Trophoblast cell (in vitro differentiated cells and primary cell): ENCODE measurements around the gene FAM234B.

ENCODE experiments used
- DNase-seq, 2 donors: peaks; one replicate each; pipeline ENCODE4 v3.0.0-alpha.2; 2016
- H2AFZ ChIP-seq: 2 replicates; pipeline ENCODE4 v1.6.1; 2013; ENCODE audit warnings: low read length, moderate library complexity, mild to moderate bottlenecking; ENCODE audit not compliant: insufficient read depth, poor library complexity
- H2AK5ac ChIP-seq: 2 replicates; pipeline ENCODE4 v1.6.1; 2013; ENCODE audit warnings: mild to moderate bottlenecking, low read length
- H2BK120ac ChIP-seq: 2 replicates; pipeline ENCODE4 v1.6.1; 2013; ENCODE audit warnings: low read length, mild to moderate bottlenecking, moderate library complexity; ENCODE audit not compliant: insufficient read depth, poor library complexity
- H2BK12ac ChIP-seq: 2 replicates; pipeline ENCODE4 v1.6.1; 2013; ENCODE audit warnings: mild to moderate bottlenecking, low read length, moderate library complexity
- H2BK5ac ChIP-seq: 2 replicates; pipeline ENCODE4 v1.6.1; 2013; ENCODE audit warnings: low read length, low read depth, moderate library complexity, mild to moderate bottlenecking; ENCODE audit not compliant: poor library complexity
- H3K14ac ChIP-seq: 2 replicates; pipeline ENCODE4 v1.6.1; 2013; ENCODE audit warnings: mild to moderate bottlenecking, low read length
- H3K18ac ChIP-seq: 2 replicates; pipeline ENCODE4 v1.6.1; 2013; ENCODE audit warnings: mild to moderate bottlenecking, low read length
- H3K23ac ChIP-seq: 2 replicates; pipeline ENCODE4 v1.6.1; 2013; ENCODE audit warnings: low read length
- H3K27ac ChIP-seq: 2 replicates; pipeline ENCODE4 v1.5.1; 2013; ENCODE audit warnings: low read depth, mild to moderate bottlenecking, inconsistent platforms, low read length, moderate library complexity
- H3K27me3 ChIP-seq: 2 replicates; pipeline ENCODE4 v1.6.1; 2013; ENCODE audit warnings: inconsistent platforms, mild to moderate bottlenecking, low read length, moderate library complexity; ENCODE audit not compliant: insufficient read depth
- H3K36me3 ChIP-seq, 2 experiments: 1 replicate in 1 of 2; 2 replicates in 1 of 2; pipeline ENCODE4 v1.6.1; 2013; ENCODE audit warnings: low read length in 2 of 2, mild to moderate bottlenecking in 2 of 2, moderate library complexity in 1 of 2; ENCODE audit not compliant: insufficient read depth in 2 of 2, control insufficient read depth in 1 of 2
- H3K4ac ChIP-seq: 2 replicates; pipeline ENCODE4 v1.6.1; 2013; ENCODE audit warnings: low read depth, mild to moderate bottlenecking, low read length, moderate library complexity
- H3K4me1 ChIP-seq, 2 experiments: 1 replicate in 1 of 2; 2 replicates in 1 of 2; pipeline ENCODE4 v1.6.1; 2013; ENCODE audit warnings: low read length in 2 of 2, mild to moderate bottlenecking in 2 of 2, moderate library complexity in 1 of 2; ENCODE audit not compliant: insufficient read depth in 2 of 2, control insufficient read depth in 1 of 2
- H3K4me2 ChIP-seq: 2 replicates; pipeline ENCODE4 v1.6.1; 2013; ENCODE audit warnings: inconsistent platforms, mild to moderate bottlenecking, low read length, moderate library complexity
- H3K4me3 ChIP-seq: 2 replicates; pipeline ENCODE4 v1.5.1; 2013; ENCODE audit warnings: mild to moderate bottlenecking, low read depth, low read length, inconsistent platforms
- H3K79me1 ChIP-seq: one replicate; pipeline ENCODE4 v1.6.1; 2013; ENCODE audit warnings: low read length
- H3K79me2 ChIP-seq: 2 replicates; pipeline ENCODE4 v1.6.1; 2013; ENCODE audit warnings: low read length, mild to moderate bottlenecking; ENCODE audit not compliant: control insufficient read depth, insufficient read depth, poor library complexity
- H3K9ac ChIP-seq: 2 replicates; pipeline ENCODE4 v1.6.1; 2013; ENCODE audit warnings: mild to moderate bottlenecking, low read length
- H3K9me3 ChIP-seq: 2 replicates; pipeline ENCODE4 v1.6.1; 2013; ENCODE audit warnings: low read depth, mild to moderate bottlenecking, control low read depth, inconsistent platforms, low read length; ENCODE audit not compliant: insufficient read depth
- H4K12ac ChIP-seq: 2 replicates; pipeline ENCODE4 v1.6.1; 2013; ENCODE audit warnings: low read depth, mild to moderate bottlenecking, low read length, moderate library complexity
- H4K8ac ChIP-seq: 2 replicates; pipeline ENCODE4 v1.6.1; 2013; ENCODE audit warnings: low read depth, mild to moderate bottlenecking, low read length, moderate library complexity
- H4K91ac ChIP-seq: one replicate; pipeline ENCODE4 v1.6.1; 2013; ENCODE audit warnings: low read depth, mild to moderate bottlenecking, low read length, moderate library complexity
- WGBS: extraction: QIAGEN DNeasy Blood & Tissue Kit; methylation state at CpG from one replicate; pipeline ENCODE4 v1.1.7; 2013; ENCODE audit warnings: missing lambda C conversion rate; ENCODE audit not compliant: insufficient read length, insufficient coverage; ENCODE audit errors: extremely low coverage; 5-methylcytosine and 5-hydroxymethylcytosine counted together

FAM234B gene

DNA sequence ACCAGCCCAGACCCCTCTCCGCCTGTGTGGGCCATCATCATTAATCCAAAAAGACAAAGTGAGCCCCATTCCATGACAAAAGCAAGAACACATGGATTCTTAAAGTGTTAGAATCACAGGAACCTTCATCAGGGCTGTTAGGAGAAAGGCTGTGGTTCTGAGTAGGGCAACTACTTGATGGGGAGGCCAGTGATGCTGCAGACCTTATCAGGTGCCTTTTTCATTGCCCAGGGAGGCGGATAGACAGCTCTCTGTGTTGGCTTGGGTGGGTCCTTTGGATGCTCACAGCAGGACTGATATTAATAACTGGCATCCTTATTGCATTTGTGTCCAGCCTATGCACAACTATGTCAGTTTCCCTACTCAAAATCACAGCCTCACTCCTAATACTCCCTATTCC lies 46.4 kb upstream of the FAM234B start:
- peaks cover 9% of the 10 kb centered on the region for H3K79me2 ChIP-seq
- H2AFZ ChIP-seq = no peak overlapping the region
- no peak overlapping the region for H2BK120ac ChIP-seq
- no peak overlapping the region for H4K12ac ChIP-seq
- H3K23ac ChIP-seq = no peak overlapping the region
- no peak overlapping the region for H3K9ac ChIP-seq
- no peak overlapping the region for H2BK5ac ChIP-seq
- peak overlapping the region; percentile 47 for H3K18ac ChIP-seq
- H3K4me1 ChIP-seq = peaks cover 26 to 33% of the 10 kb centered on the region in 2 experiments
- no peak overlapping the region for H2AK5ac ChIP-seq
- no peak overlapping the region for H3K27ac ChIP-seq
- H3K9me3 ChIP-seq = no peaks in the 10 kb centered on the region
- no peak overlapping the region for H3K4me2 ChIP-seq
- no peak overlapping the region for H3K14ac ChIP-seq
- peaks cover 1 to 4% of the 10 kb centered on the region in 2 experiments for H3K36me3 ChIP-seq
- no peak overlapping the region for H3K4me3 ChIP-seq
- no peak overlapping the region for H2BK12ac ChIP-seq
- WGBS = no CpG with 5 or more reads among the region's 2 CpGs
- H4K91ac ChIP-seq = no peak overlapping the region
- H3K27me3 ChIP-seq = no peaks in the 10 kb centered on the region
- H4K8ac ChIP-seq = no peak overlapping the region
- H3K79me1 ChIP-seq = peaks cover 14% of the 10 kb centered on the region
- no peak for DNase-seq
- H3K4ac ChIP-seq = peak overlapping the region; percentile 7

DNA sequence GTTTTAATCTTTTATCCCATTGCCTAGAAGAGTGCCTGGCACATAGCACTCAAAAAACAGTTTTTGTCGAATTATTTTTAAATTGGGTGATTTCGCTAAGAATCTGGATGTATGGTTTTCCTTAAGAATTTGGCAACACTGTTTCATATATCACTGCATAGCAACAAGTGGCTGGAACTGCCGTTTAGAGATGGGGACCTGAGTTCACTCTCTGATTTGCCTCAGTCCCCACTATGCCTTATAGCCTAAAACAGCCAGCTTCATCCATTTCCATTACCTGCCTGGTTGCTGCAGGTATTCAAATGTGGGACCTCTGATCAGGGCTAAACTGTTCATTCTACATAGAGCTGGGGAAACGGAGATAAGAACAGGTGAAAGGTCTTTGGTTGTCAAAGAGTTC lies 45.9 kb upstream of the FAM234B start:
- no CpG with 5 or more reads among the region's 4 CpGs for WGBS
- Histone ChIP-seq H4K91ac (no peak overlapping the region), H3K4me1 (peaks cover 26 to 33% of the 10 kb centered on the region in 2 experiments), H3K36me3 (peaks cover 1 to 4% of the 10 kb centered on the region in 2 experiments), H3K4me3 (no peak overlapping the region), H3K79me2 (peaks cover 9% of the 10 kb centered on the region), H2BK120ac (no peak overlapping the region), H3K79me1 (peaks cover 14% of the 10 kb centered on the region), H2BK5ac (no peak overlapping the region), H3K4me2 (peak overlapping the region; percentile 54), H3K14ac (no peak overlapping the region), H3K4ac (no peak overlapping the region), H4K8ac (no peak overlapping the region), H2AFZ (no peak overlapping the region), H3K23ac (no peak overlapping the region), H2BK12ac (no peak overlapping the region), H3K27ac (no peak overlapping the region), H4K12ac (no peak overlapping the region), H3K18ac (no peak overlapping the region), H3K27me3 (no peaks in the 10 kb centered on the region), H3K9ac (no peak overlapping the region), H2AK5ac (no peak overlapping the region), H3K9me3 (no peaks in the 10 kb centered on the region)
- no peak for DNase-seq

DNA sequence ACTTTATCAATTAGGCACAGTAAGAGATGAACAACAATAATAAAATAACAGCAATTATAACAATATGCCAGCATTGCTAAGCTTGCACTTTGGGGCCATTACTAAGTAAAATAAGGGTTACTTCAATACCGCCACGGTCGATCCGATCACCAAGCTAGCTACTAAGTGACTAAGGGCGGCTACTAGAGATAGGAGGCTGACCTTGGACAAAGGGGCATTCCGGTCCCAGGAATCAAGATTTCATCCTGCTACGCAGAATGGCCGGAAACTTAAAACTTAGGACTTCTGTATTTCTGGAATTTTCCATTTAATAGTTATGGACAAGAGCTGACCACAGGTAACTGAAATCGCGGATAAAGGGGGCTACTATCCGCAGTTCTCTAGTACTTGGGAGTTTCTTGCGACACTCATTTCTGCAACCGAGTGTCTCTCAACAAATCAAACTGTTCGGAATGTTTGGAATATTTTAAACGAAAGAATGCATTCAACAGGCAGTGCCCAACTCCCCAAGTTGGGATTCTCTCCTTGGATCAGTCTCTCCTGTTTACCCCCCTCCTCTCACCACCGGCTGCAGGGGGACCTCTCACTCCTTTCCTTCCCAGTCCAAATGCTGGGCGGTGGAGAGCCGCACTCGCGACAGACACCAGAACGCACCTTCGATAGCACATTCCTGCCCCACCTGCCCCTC lies 44.8 kb upstream of the FAM234B start:
- Histone ChIP-seq H2AK5ac (no peak overlapping the region), H3K79me2 (peaks cover 9% of the 10 kb centered on the region), H3K9ac (peak overlapping the region; percentile 70), H3K36me3 (peaks cover 1 to 4% of the 10 kb centered on the region in 2 experiments), H2AFZ (peak overlapping the region; percentile 86), H3K4me2 (peak overlapping the region; percentile 61), H3K23ac (no peak overlapping the region), H3K27ac (peak overlapping the region; percentile 9), H3K79me1 (peaks cover 14% of the 10 kb centered on the region), H3K27me3 (no peaks in the 10 kb centered on the region), H4K91ac (peak overlapping the region; percentile 52), H4K8ac (peak overlapping the region; percentile 72), H2BK5ac (peak overlapping the region; percentile 76), H4K12ac (no peak overlapping the region), H3K18ac (peak overlapping the region; percentile 97), H3K14ac (peak overlapping the region; percentile 94), H2BK12ac (no peak overlapping the region), H2BK120ac (peak overlapping the region; percentile 67), H3K4me3 (peak overlapping the region; percentile 94), H3K4ac (peak overlapping the region; percentile 50), H3K4me1 (peaks cover 24 to 30% of the 10 kb centered on the region in 2 experiments), H3K9me3 (no peaks in the 10 kb centered on the region)
- WGBS = no CpG with 5 or more reads among the region's 22 CpGs
- peak in 1 of 2 donors; percentile 56 for DNase-seq

DNA sequence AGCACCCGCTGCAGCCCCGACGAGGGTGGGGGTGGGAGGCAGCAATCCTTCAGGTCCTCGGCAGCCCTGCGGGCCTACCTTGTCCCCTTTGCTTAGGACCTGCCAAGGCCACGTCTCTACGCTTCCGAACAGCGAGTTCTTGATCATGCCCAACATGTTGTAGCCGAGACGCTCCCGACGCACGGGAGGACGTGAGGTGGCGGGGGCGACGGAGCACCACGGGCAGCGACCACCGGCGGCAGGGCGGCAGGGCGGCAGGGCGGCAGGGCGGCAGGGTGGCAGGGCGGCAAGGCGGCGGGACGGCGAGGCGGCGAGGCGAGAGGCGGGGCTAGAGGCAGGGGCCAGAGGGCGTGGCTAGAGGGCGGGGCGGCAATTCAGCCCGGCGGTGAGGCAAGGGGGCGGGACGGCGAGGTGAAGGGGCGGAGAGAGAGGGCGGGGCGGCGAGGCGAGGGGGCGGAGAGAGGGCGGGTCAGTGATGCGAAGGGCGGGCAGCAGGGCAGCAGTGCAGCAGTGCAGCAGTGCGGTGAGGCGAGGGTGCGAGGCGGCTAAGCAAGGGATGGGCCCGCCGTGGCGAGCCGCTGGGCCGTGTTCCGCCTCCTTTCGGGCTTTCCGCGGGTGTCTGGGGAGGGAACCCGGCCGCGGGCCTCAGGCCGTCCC lies 44.1 kb upstream of the FAM234B start, which contains the start of gene HEBP1:
TSS of gene HEBP1 (minus strand) at position 307 of the 657 bp plus-strand sequence. CDS start at position 156, 151 bp downstream.
- peak within 1 kb of the TSS; percentile 78 for H3K4me2 ChIP-seq
- H4K12ac ChIP-seq = peak within 1 kb of the TSS; percentile 77
- H3K9me3 ChIP-seq = no peaks in the 10 kb centered on the region
- H4K91ac ChIP-seq = peak within 1 kb of the TSS; percentile 64
- H3K27me3 ChIP-seq = no peaks in the 10 kb centered on the region
- peak within 1 kb of the TSS; percentile 86 for H2AFZ ChIP-seq
- peak within 1 kb of the TSS; percentile 83 for H4K8ac ChIP-seq
- DNase-seq = peak; percentile 83 to 91
- H3K4me1 ChIP-seq = peaks cover 19 to 24% of the 10 kb centered on the region in 2 experiments
- H3K18ac ChIP-seq = peak within 1 kb of the TSS; percentile 97
- H2BK12ac ChIP-seq = peak within 1 kb of the TSS; percentile 59
- H3K4me3 ChIP-seq = peak within 1 kb of the TSS; percentile 94
- H3K9ac ChIP-seq = peak within 1 kb of the TSS; percentile 78
- H2BK5ac ChIP-seq = peak within 1 kb of the TSS; percentile 87
- WGBS = no CpG with 5 or more reads among the region's 69 CpGs
- H3K4ac ChIP-seq = peak within 1 kb of the TSS; percentile 70
- peaks cover 9% of the 10 kb centered on the region for H3K79me2 ChIP-seq
- H3K36me3 ChIP-seq = peaks cover 1 to 4% of the 10 kb centered on the region in 2 experiments
- peak within 1 kb of the TSS; percentile 94 for H3K14ac ChIP-seq
- H2BK120ac ChIP-seq = peak within 1 kb of the TSS; percentile 84
- peaks cover 14% of the 10 kb centered on the region for H3K79me1 ChIP-seq
- peak within 1 kb of the TSS; percentile 75 for H2AK5ac ChIP-seq
- H3K23ac ChIP-seq = no peak within 1 kb of the TSS
- H3K27ac ChIP-seq = peak within 1 kb of the TSS; percentile 84
